Hepatocyte (in vitro differentiated cells): ENCODE measurements around the gene TLN1. TPM values are rescaled to one million over a fixed set of nuclear protein-coding genes. Genes with fewer than 3 reads are reported as not detected.

Experiments
- DNase-seq: peaks from one replicate; pipeline ENCODE4 v3.0.0-alpha.2; 2016; ENCODE audit warnings: low spot score
- H2AFZ ChIP-seq: fragments of 200-600 bp; sonication (generic); 2 replicates; pipeline ENCODE4 v1.6.0; 2016; ENCODE audit warnings: antibody characterized with exemption, mild to moderate bottlenecking
- H3K27ac ChIP-seq: fragments of 200-600 bp; sonication (generic); 2 replicates; pipeline ENCODE4 v1.5.1; 2016; ENCODE audit warnings: mild to moderate bottlenecking
- H3K27me3 ChIP-seq: fragments of 200-600 bp; sonication (generic); 2 replicates; pipeline ENCODE4 v1.6.1; 2016
- H3K36me3 ChIP-seq: fragments of 200-600 bp; sonication (generic); replicated peaks from 2 replicates; pipeline ENCODE4 v1.5.1; 2016; ENCODE audit warnings: low read depth; ENCODE audit not compliant: insufficient read depth
- H3K4me1 ChIP-seq: fragments of 200-600 bp; sonication (generic); 2 replicates; pipeline ENCODE4 v1.5.1; 2016; ENCODE audit warnings: mild to moderate bottlenecking, moderate library complexity; ENCODE audit not compliant: insufficient read depth
- H3K4me2 ChIP-seq: fragments of 200-600 bp; sonication (generic); 2 replicates; pipeline ENCODE4 v1.6.0; 2016
- H3K4me3 ChIP-seq: fragments of 200-600 bp; sonication (generic); 2 replicates; pipeline ENCODE4 v1.5.1; 2016; ENCODE audit warnings: mild to moderate bottlenecking
- H3K79me2 ChIP-seq: fragments of 200-600 bp; sonication (generic); 2 replicates; pipeline ENCODE4 v1.6.0; 2017; ENCODE audit warnings: mild to moderate bottlenecking
- H3K9me2 ChIP-seq: fragments of 200-600 bp; sonication (generic); replicated peaks from 2 replicates; pipeline ENCODE4 v1.6.0; 2017; ENCODE audit warnings: mild to moderate bottlenecking; ENCODE audit not compliant: insufficient read depth
- H3K9me3 ChIP-seq: fragments of 200-600 bp; sonication (generic); 2 replicates; pipeline ENCODE4 v1.5.1; 2016; ENCODE audit warnings: low read depth, mild to moderate bottlenecking
- H4K20me1 ChIP-seq: fragments of 200-600 bp; sonication (generic); 2 replicates; pipeline ENCODE4 v1.6.0; 2016; ENCODE audit warnings: mild to moderate bottlenecking; ENCODE audit not compliant: insufficient read depth, poor library complexity, severe bottlenecking
- CTCF ChIP-seq: fragments of 200-600 bp; sonication (generic); IDR thresholded peaks from 2 replicates; pipeline ENCODE4 v1.5.1; 2016; ENCODE audit warnings: antibody characterized with exemption, mild to moderate bottlenecking; ENCODE audit not compliant: poor library complexity
- EZH2 ChIP-seq: fragments of 200-600 bp; sonication (generic); IDR thresholded peaks from 2 replicates; pipeline ENCODE4 v1.6.1; 2016; ENCODE audit warnings: antibody characterized with exemption, mild to moderate bottlenecking, borderline replicate concordance
- EZH2phosphoT487 ChIP-seq: fragments of 200-600 bp; sonication (generic); IDR thresholded peaks from one replicate; pipeline ENCODE4 v1.6.1; 2018; ENCODE audit warnings: antibody characterized with exemption, mild to moderate bottlenecking, low read depth, moderate library complexity; ENCODE audit not compliant: unreplicated experiment, severe bottlenecking
- WGBS: methylation state at CpG from one replicate; pipeline ENCODE4 v1.1.6; 2016; ENCODE audit warnings: low lambda C conversion rate; ENCODE audit errors: missing lambda C conversion rate; 5-methylcytosine and 5-hydroxymethylcytosine counted together
- polyA plus RNA-seq: library from polyadenylated mRNA; unstranded; fragments of >200 nt; fragmentation: Nextera tagmentation; extraction: Ambion mirVana; gene quantifications from 2 replicates; pipeline ENCODE4 v1.2.1, GENCODE V29; 2016
- total RNA-seq: library from RNA; depleted of rRNA; stranded (reverse); fragments of >200 nt; gene quantifications from 2 replicates; pipeline ENCODE4 v1.2.3, GENCODE V29; 2014

The TLN1 gene
- total and polyA plus RNA-seq, 2 experiments from 2014 or later, result 70.5 to 113 TPM

DNA sequence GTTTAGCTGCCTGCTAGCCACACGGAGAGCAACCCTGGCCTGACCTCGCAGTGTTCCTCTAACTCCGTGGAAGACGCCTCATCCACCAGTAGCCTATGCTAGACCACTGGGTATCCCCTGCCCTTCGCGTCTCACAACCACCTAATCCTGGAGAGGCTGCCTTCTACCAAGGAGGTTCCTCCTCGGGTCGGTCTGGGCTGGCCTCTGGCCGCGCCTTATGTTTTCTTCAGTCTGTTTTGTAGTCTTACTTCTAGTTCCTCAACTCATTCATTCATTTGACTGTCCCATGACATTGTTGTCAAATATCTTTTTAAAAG is 40.7 kb downstream of the TLN1 start:
- Histone ChIP-seq H3K79me2 (peaks cover 3% of the 10 kb centered on the region), H3K9me3 (no peaks in the 10 kb centered on the region), H2AFZ (peak overlapping the region; percentile 94), H4K20me1 (no peaks in the 10 kb centered on the region), H3K4me1 (peaks cover 20% of the 10 kb centered on the region), H3K27ac (peak overlapping the region; percentile 94), H3K27me3 (no peaks in the 10 kb centered on the region), H3K4me3 (peak overlapping the region; percentile 90), H3K4me2 (peak overlapping the region; percentile 99), H3K36me3 (no peaks in the 10 kb centered on the region), H3K9me2 (no peaks in the 10 kb centered on the region)
- DNase-seq, result no peak
- no peak for TF ChIP-seq EZH2
- no peak for TF ChIP-seq EZH2phosphoT487
- no peak for TF ChIP-seq CTCF
- WGBS, result 23% methylated on average over 9 of the region's 10 CpGs

- H3K36me3 ChIP-seq, result no peaks in the 10 kb centered on the region
- 2% methylated on average over 11 of the region's 61 CpGs for WGBS
- H3K27ac ChIP-seq, result peak overlapping the region; percentile 94
- TF ChIP-seq EZH2phosphoT487 (no peak), CTCF (no peak), EZH2 (no peak)
- H3K4me3 ChIP-seq, result peak overlapping the region; percentile 90
- H3K79me2 ChIP-seq, result peaks cover 3% of the 10 kb centered on the region
- H3K9me2 ChIP-seq, result no peaks in the 10 kb centered on the region
- no peaks in the 10 kb centered on the region for H4K20me1 ChIP-seq
- peak; percentile 75 for DNase-seq
- H3K4me1 ChIP-seq, result peaks cover 20% of the 10 kb centered on the region
- peak overlapping the region; percentile 99 for H3K4me2 ChIP-seq
- H3K27me3 ChIP-seq, result no peaks in the 10 kb centered on the region
- H3K9me3 ChIP-seq, result no peaks in the 10 kb centered on the region
- peak overlapping the region; percentile 94 for H2AFZ ChIP-seq
Observed at GRCh38 chr9:35690614-35691333, 41.2 kb downstream of the TLN1 start.

- DNase-seq, result no peak
- H3K27me3 ChIP-seq, result no peaks in the 10 kb centered on the region
- H3K4me3 ChIP-seq, result peak overlapping the region; percentile 90
- H4K20me1 ChIP-seq, result no peaks in the 10 kb centered on the region
- H2AFZ ChIP-seq, result peak overlapping the region; percentile 94
- H3K79me2 ChIP-seq, result peaks cover 3% of the 10 kb centered on the region
- TF ChIP-seq CTCF (no peak), EZH2 (no peak), EZH2phosphoT487 (no peak)
- no peaks in the 10 kb centered on the region for H3K9me3 ChIP-seq
- H3K4me1 ChIP-seq, result peaks cover 20% of the 10 kb centered on the region
- H3K4me2 ChIP-seq, result peak overlapping the region; percentile 99
- no peaks in the 10 kb centered on the region for H3K36me3 ChIP-seq
- 1% methylated on average over 17 of the region's 21 CpGs for WGBS
- H3K9me2 ChIP-seq, result no peaks in the 10 kb centered on the region
- peak overlapping the region; percentile 94 for H3K27ac ChIP-seq
Observed at GRCh38 chr9:35690294-35690613, 41.7 kb downstream of the TLN1 start.
